HG02623 (cell line): ENCODE measurements around the gene INCENP.

Experiments
- ATAC-seq: cut with Tn5 transposase; IDR thresholded peaks from one replicate; pipeline ENCODE4 v1.9.1; 2021; ENCODE audit warnings: moderate library complexity; ENCODE audit not compliant: unreplicated experiment

The INCENP gene

GRCh38 chr11:62140304-62141110 is 16.7 kb downstream of the INCENP start:
- no peak for ATAC-seq

- no peak for ATAC-seq
Observed at GRCh38 chr11:62141111-62142042, 17.6 kb downstream of the INCENP start.

GRCh38 chr11:62142043-62142375 is 18.2 kb downstream of the INCENP start:
- no peak for ATAC-seq

GRCh38 chr11:62142921-62143320 is 19.1 kb downstream of the INCENP start:
- ATAC-seq = no peak

GRCh38 chr11:62143727-62144126 is 19.9 kb downstream of the INCENP start:
- ATAC-seq = no peak

GRCh38 chr11:62144641-62145255 is 20.9 kb downstream of the INCENP start:
- ATAC-seq = no peak

- no peak for ATAC-seq
Observed at GRCh38 chr11:62145261-62145871, 21.6 kb downstream of the INCENP start.

GRCh38 chr11:62146476-62147200 is 22.8 kb downstream of the INCENP start:
- no peak for ATAC-seq

- ATAC-seq = no peak
Observed at GRCh38 chr11:62147545-62147944, 23.7 kb downstream of the INCENP start.

GRCh38 chr11:62148271-62148980 is 24.6 kb downstream of the INCENP start:
- no peak for ATAC-seq

- ATAC-seq = no peak
Observed at GRCh38 chr11:62149986-62150886, 26.4 kb downstream of the INCENP start.

GRCh38 chr11:62150887-62151736 is 27.3 kb downstream of the INCENP start:
- no peak for ATAC-seq

- ATAC-seq = no peak
Observed at GRCh38 chr11:62151737-62152102, 27.9 kb downstream of the INCENP start.

GRCh38 chr11:62152245-62153086 is 28.7 kb downstream of the INCENP start:
- ATAC-seq = no peak

- no peak for ATAC-seq
Observed at GRCh38 chr11:62153087-62153395, 29.2 kb downstream of the INCENP start.

- no peak for ATAC-seq
Observed at GRCh38 chr11:62153617-62154016, 29.8 kb downstream of the INCENP start.

- no peak for ATAC-seq
Observed at GRCh38 chr11:62157603-62158002, 33.8 kb downstream of the INCENP start.
